Endothelial cell of umbilical vein (primary cell): Measurements from ENCODE around the gene BCAS3. TPM values are rescaled to one million over a fixed set of nuclear protein-coding genes. Genes with fewer than 3 reads are reported as not detected.

Source experiments
- BruUV-seq: library from RNA; stranded (reverse); fragments of 400-500 nt; replicated peaks from 2 replicates; lab custom pipeline; 2021; lab: Mats Ljungman, UMichigan
- CTCF ChIA-PET: fragments of 300-600, 350-600 bp; sonication (Branson Sonifier 250); formaldehyde crosslinking; loops from one replicate; lab custom pipeline; 2021; ENCODE audit warnings: antibody characterized with exemption, inconsistent platforms; lab: Charles Lee
- POLR2A ChIA-PET: fragments of 300-600, 350-600 bp; sonication (Branson Sonifier 250); formaldehyde crosslinking; loops from one replicate; lab custom pipeline; 2021; ENCODE audit warnings: antibody characterized with exemption, inconsistent platforms; lab: Charles Lee
- DNase-seq: peaks from one replicate; pipeline ENCODE4 v3.0.0-alpha.2; 2011; ENCODE audit warnings: low read depth, low spot score
- FAIRE-seq: peaks from 2 replicates; lab custom pipeline; 2011; peaks lifted over from hg19 to GRCh38; lab: Jason Lieb, UNC
- H2AFZ ChIP-seq: 2 replicates; pipeline ENCODE4 v1.6.0; 2012; ENCODE audit warnings: low read depth, low read length, control low read depth, inconsistent platforms
- H3K27ac ChIP-seq: 2 replicates; pipeline ENCODE4 v1.5.1; 2011; ENCODE audit warnings: low read depth, mild to moderate bottlenecking, control low read depth, low read length, moderate library complexity; ENCODE audit not compliant: insufficient read depth
- H3K27me3 ChIP-seq, 2 experiments: 2 replicates each; pipeline versions ENCODE4 v1.6.0 to v1.6.1; 2011; ENCODE audit warnings: low read length in 2 of 2, mixed read lengths in 1 of 2; ENCODE audit not compliant: control insufficient read depth in 2 of 2, insufficient read depth in 2 of 2
- H3K36me3 ChIP-seq, 2 experiments: 2 replicates in 1 of 2; 3 replicates in 1 of 2; pipeline ENCODE4 v1.5.1; 2011; ENCODE audit warnings: low read length in 2 of 2, mild to moderate bottlenecking in 1 of 2, moderate library complexity in 1 of 2; ENCODE audit not compliant: control insufficient read depth in 2 of 2, insufficient read depth in 2 of 2; ENCODE audit errors: extremely low read depth in 1 of 2
- H3K4me1 ChIP-seq: 3 replicates; pipeline ENCODE4 v1.5.1; 2011; ENCODE audit warnings: mild to moderate bottlenecking, low read length; ENCODE audit not compliant: control insufficient read depth, insufficient read depth; ENCODE audit errors: extremely low read depth
- H3K4me2 ChIP-seq: 2 replicates; pipeline ENCODE4 v1.6.1; 2011; ENCODE audit warnings: low read length, control low read depth, mixed read lengths; ENCODE audit not compliant: insufficient read depth
- H3K4me3 ChIP-seq, 3 experiments: fragments of 200-600 bp in 1 of 3; sonication (generic), shearing (Covaris generic) in 1 of 3; replicated peaks in 1 of 3; 2 replicates each; pipeline ENCODE4 v1.5.1; 2011 to 2016; ENCODE audit warnings: control low read depth in 3 of 3, low read length in 3 of 3, mild to moderate bottlenecking in 2 of 3, inconsistent platforms in 1 of 3, low read depth in 1 of 3, moderate library complexity in 1 of 3; ENCODE audit not compliant: insufficient read depth in 1 of 3
- H3K79me2 ChIP-seq: 2 replicates; pipeline ENCODE4 v1.6.0; 2012; ENCODE audit warnings: low read length, inconsistent platforms; ENCODE audit not compliant: control insufficient read depth, insufficient read depth
- H3K9ac ChIP-seq: replicated peaks from 2 replicates; pipeline ENCODE3; 2011; ENCODE audit warnings: low read length, control low read depth; ENCODE audit not compliant: insufficient read depth; ENCODE audit errors: extremely low read depth
- H3K9me1 ChIP-seq: replicated peaks from 3 replicates; pipeline ENCODE4 v1.6.0; 2011; ENCODE audit warnings: mild to moderate bottlenecking, low read length; ENCODE audit not compliant: control insufficient read depth, insufficient read depth; ENCODE audit errors: extremely low read depth
- H3K9me3 ChIP-seq: replicated peaks from 2 replicates; pipeline ENCODE4 v1.5.1; 2012; ENCODE audit warnings: low read length, inconsistent platforms; ENCODE audit not compliant: control insufficient read depth, insufficient read depth
- H4K20me1 ChIP-seq: replicated peaks from 2 replicates; pipeline ENCODE3; 2011; ENCODE audit warnings: mild to moderate bottlenecking, low read length; ENCODE audit not compliant: control insufficient read depth, insufficient read depth; ENCODE audit errors: extremely low read depth
- CTCF ChIP-seq, 2 donors: IDR thresholded peaks; 1 replicate in 1 of 2; 2 replicates in 1 of 2; pipeline ENCODE4 v1.5.1; 2011; ENCODE audit warnings: low read length in 2 of 2, mild to moderate bottlenecking in 2 of 2, moderate library complexity in 2 of 2, control low read depth in 1 of 2, inconsistent platforms in 1 of 2, low read depth in 1 of 2; ENCODE audit not compliant: insufficient read depth in 1 of 2; ENCODE audit errors: extremely low read depth in 1 of 2
- EZH2 ChIP-seq: IDR thresholded peaks from 2 replicates; pipeline ENCODE4 v1.6.1; 2012; ENCODE audit warnings: borderline replicate concordance, low read depth, mild to moderate bottlenecking, moderate library complexity, low read length, inconsistent platforms; ENCODE audit not compliant: severe bottlenecking
- FOS ChIP-seq: IDR thresholded peaks from 2 replicates; pipeline ENCODE4 v1.6.1; 2011; ENCODE audit warnings: mild to moderate bottlenecking, low read length, moderate library complexity, borderline replicate concordance; ENCODE audit not compliant: insufficient read depth
- GATA2 ChIP-seq: IDR thresholded peaks from 2 replicates; pipeline ENCODE4 v1.7.0; 2011; ENCODE audit warnings: low read depth, mild to moderate bottlenecking, moderate library complexity, mixed read lengths, low read length; ENCODE audit not compliant: insufficient read length, insufficient read depth
- JUN ChIP-seq: IDR thresholded peaks from 2 replicates; pipeline ENCODE4 v1.6.1; 2011; ENCODE audit warnings: borderline replicate concordance, low read depth; ENCODE audit not compliant: insufficient read length, insufficient read depth
- MAX ChIP-seq: IDR thresholded peaks from 2 replicates; pipeline ENCODE4 v1.6.1; 2011; ENCODE audit not compliant: insufficient read depth, insufficient read length
- MYC ChIP-seq: IDR thresholded peaks from one replicate; pipeline ENCODE4 v1.6.1; 2011; ENCODE audit warnings: mild to moderate bottlenecking, low read depth, low read length
- POLR2A ChIP-seq: IDR thresholded peaks from 2 replicates; pipeline ENCODE4 v1.6.1; 2012; ENCODE audit warnings: low read depth, mild to moderate bottlenecking, control low read depth, low read length
- POLR2AphosphoS5 ChIP-seq: IDR thresholded peaks from 2 replicates; pipeline ENCODE4 v1.6.1; 2012; ENCODE audit warnings: low read depth, mild to moderate bottlenecking, control low read depth, low read length, moderate library complexity; ENCODE audit not compliant: insufficient read depth
- dilution Hi-C: fragments of 300-500 bp; cut with MboI; formaldehyde crosslinking; loops from one replicate; pipeline ENCODE4 v1.15.0; 2019; ENCODE audit warnings: low sequenced_read_pairs; ENCODE audit not compliant: extremely low pct_ligation_motif_present
- intact Hi-C: fragments of 100-400 bp; cut with micrococcal nuclease; formaldehyde crosslinking; loops from one replicate; pipeline ENCODE4 v1.10.0; 2022
- polyA plus RNA-seq, 4 experiments: library from polyadenylated mRNA; depleted of rRNA in 3 of 4; stranded (reverse) in 3 of 4; unstranded in 1 of 4; fragments of >200 nt; gene quantifications; 2 replicates each; pipeline versions ENCODE4 v1.2.1 to v1.2.3, GENCODE V29; 2011 to 2012; ENCODE audit warnings: missing spikeins in 1 of 4
- total RNA-seq: library from RNA; stranded (reverse); gene quantifications from 2 replicates; pipeline ENCODE4 v1.2.3, GENCODE V29; 2021

BCAS3 gene
- total and polyA plus RNA-seq, 2 donors (not counting 3 experiments of a cell fraction or from before 2014, with no cell fraction given) = 8.2 to 16.0 TPM

- no peak overlapping the region for H3K4me3 ChIP-seq
- no peaks in the 10 kb centered on the region for H4K20me1 ChIP-seq
- no peak overlapping the region for H3K4me2 ChIP-seq
- H3K27me3 ChIP-seq = no peaks in the 10 kb centered on the region
- H3K9me3 ChIP-seq = no peaks in the 10 kb centered on the region
- H3K36me3 ChIP-seq = no peaks in the 10 kb centered on the region
- no peak overlapping the region for H3K27ac ChIP-seq
- intact Hi-C loops (no loop called here), dilution Hi-C loops (no loop called here)
- DNase-seq (no peak), FAIRE-seq (no peak)
- H3K79me2 ChIP-seq = no peaks in the 10 kb centered on the region
- CTCF ChIA-PET = no interaction called here
- no peak overlapping the region for H3K9ac ChIP-seq
- POLR2A ChIA-PET = no interaction called here
- no peaks in the 10 kb centered on the region for H3K4me1 ChIP-seq
- H3K9me1 ChIP-seq = no peaks in the 10 kb centered on the region
- no peak overlapping the region for H2AFZ ChIP-seq
- TF ChIP-seq POLR2A (no peak), GATA2 (no peak), MYC (no peak), EZH2 (no peak), FOS (no peak), POLR2AphosphoS5 (no peak), JUN (no peak)
- BruUV-seq = no TSS peak
Measured at GRCh38 chr17:61380836-61381525, 703.3 kb downstream of the BCAS3 start.

GRCh38 chr17:61381537-61381936 lies 703.9 kb downstream of the BCAS3 start:
- Histone ChIP-seq H2AFZ (no peak overlapping the region), H3K36me3 (no peaks in the 10 kb centered on the region), H3K4me1 (no peaks in the 10 kb centered on the region), H3K9me3 (no peaks in the 10 kb centered on the region), H3K9me1 (no peaks in the 10 kb centered on the region), H3K79me2 (no peaks in the 10 kb centered on the region), H3K27me3 (no peaks in the 10 kb centered on the region), H3K4me3 (no peak overlapping the region), H3K4me2 (no peak overlapping the region), H3K9ac (no peak overlapping the region), H3K27ac (no peak overlapping the region), H4K20me1 (no peaks in the 10 kb centered on the region)
- BruUV-seq = no TSS peak
- ChIA-PET POLR2A (no interaction called here), CTCF (no interaction called here)
- dilution Hi-C loops (no loop called here), intact Hi-C loops (no loop called here)
- no peak for TF ChIP-seq POLR2AphosphoS5
- TF ChIP-seq MAX = no peak
- no peak for TF ChIP-seq GATA2
- no peak for TF ChIP-seq JUN
- no peak for TF ChIP-seq CTCF (IDR thresholded peaks at IDR 0.05; ENCODE audit: extremely low read depth in 1 of 2, insufficient read depth in 1 of 2, low read depth in 1 of 2, low read length in 2 of 2)
- TF ChIP-seq POLR2A = no peak
- no peak for TF ChIP-seq EZH2
- TF ChIP-seq MYC = no peak
- no peak for TF ChIP-seq FOS
- no peak for FAIRE-seq
- DNase-seq = no peak
